GM23338 (cell line): Measurements from ENCODE around the gene ADH1C.

ENCODE experiments used
- CREB1 ChIP-seq: fragments of 250-450 bp; sonication (Bioruptor Pico); IDR thresholded peaks from 2 replicates; pipeline ENCODE4 v1.5.0; 2020; ENCODE audit warnings: low read depth, mild to moderate bottlenecking, moderate library complexity
- CTCF ChIP-seq, 2 experiments: fragments of 200-600 bp in 1 of 2; sonication (generic) in 1 of 2; conservative IDR thresholded peaks; 2 replicates each; pipeline versions ENCODE4 v1.5.1 to v1.6.1; 2016 to 2017; ENCODE audit warnings: antibody characterized with exemption in 2 of 2, low read depth in 2 of 2, mild to moderate bottlenecking in 2 of 2, moderate library complexity in 1 of 2
- EZH2 ChIP-seq: fragments of 200-600 bp; sonication (generic); IDR thresholded peaks from one replicate; pipeline ENCODE4 v1.8.0; 2017; ENCODE audit warnings: antibody characterized with exemption, mild to moderate bottlenecking, low read depth; ENCODE audit not compliant: unreplicated experiment
- EZH2phosphoT487 ChIP-seq: fragments of 200-600 bp; sonication (generic); IDR thresholded peaks from one replicate; pipeline ENCODE4 v1.8.1; 2018; ENCODE audit warnings: antibody characterized with exemption; ENCODE audit not compliant: unreplicated experiment
- JUNB ChIP-seq: IDR thresholded peaks from one replicate; pipeline ENCODE4 v1.6.1; 2016; ENCODE audit warnings: antibody characterized with exemption; ENCODE audit not compliant: unreplicated experiment
- POLR2AphosphoS5 ChIP-seq: IDR thresholded peaks from 2 replicates; pipeline ENCODE4 v1.6.1; 2016; ENCODE audit warnings: antibody characterized with exemption, low read depth
- REST ChIP-seq: IDR thresholded peaks from one replicate; pipeline ENCODE4 v1.6.1; 2018; ENCODE audit warnings: antibody characterized with exemption; ENCODE audit not compliant: unreplicated experiment
- STAT1 ChIP-seq: IDR thresholded peaks from one replicate; pipeline ENCODE4 v1.6.1; 2016; ENCODE audit warnings: antibody characterized with exemption; ENCODE audit not compliant: unreplicated experiment
- ZNF114 ChIP-seq: fragments of 250-450 bp; sonication (Bioruptor Pico); IDR thresholded peaks from 2 replicates; pipeline ENCODE4 v1.5.0; 2020; ENCODE audit warnings: mild to moderate bottlenecking, moderate library complexity
- ZNF331 ChIP-seq: fragments of 250-450 bp; sonication (Bioruptor Pico); IDR thresholded peaks from 2 replicates; pipeline ENCODE4 v1.5.0; 2020; ENCODE audit warnings: low read depth, mild to moderate bottlenecking, moderate library complexity
- ZNF462 ChIP-seq: fragments of 250-450 bp; sonication (Bioruptor Pico); IDR thresholded peaks from 2 replicates; pipeline ENCODE4 v1.5.0; 2020; ENCODE audit warnings: mild to moderate bottlenecking, moderate library complexity
- TF ChIP-seq, protein P1 (sequence below): IDR thresholded peaks from 2 replicates; pipeline ENCODE4 v1.6.1; 2016; ENCODE audit warnings: antibody characterized with exemption

DNA sequence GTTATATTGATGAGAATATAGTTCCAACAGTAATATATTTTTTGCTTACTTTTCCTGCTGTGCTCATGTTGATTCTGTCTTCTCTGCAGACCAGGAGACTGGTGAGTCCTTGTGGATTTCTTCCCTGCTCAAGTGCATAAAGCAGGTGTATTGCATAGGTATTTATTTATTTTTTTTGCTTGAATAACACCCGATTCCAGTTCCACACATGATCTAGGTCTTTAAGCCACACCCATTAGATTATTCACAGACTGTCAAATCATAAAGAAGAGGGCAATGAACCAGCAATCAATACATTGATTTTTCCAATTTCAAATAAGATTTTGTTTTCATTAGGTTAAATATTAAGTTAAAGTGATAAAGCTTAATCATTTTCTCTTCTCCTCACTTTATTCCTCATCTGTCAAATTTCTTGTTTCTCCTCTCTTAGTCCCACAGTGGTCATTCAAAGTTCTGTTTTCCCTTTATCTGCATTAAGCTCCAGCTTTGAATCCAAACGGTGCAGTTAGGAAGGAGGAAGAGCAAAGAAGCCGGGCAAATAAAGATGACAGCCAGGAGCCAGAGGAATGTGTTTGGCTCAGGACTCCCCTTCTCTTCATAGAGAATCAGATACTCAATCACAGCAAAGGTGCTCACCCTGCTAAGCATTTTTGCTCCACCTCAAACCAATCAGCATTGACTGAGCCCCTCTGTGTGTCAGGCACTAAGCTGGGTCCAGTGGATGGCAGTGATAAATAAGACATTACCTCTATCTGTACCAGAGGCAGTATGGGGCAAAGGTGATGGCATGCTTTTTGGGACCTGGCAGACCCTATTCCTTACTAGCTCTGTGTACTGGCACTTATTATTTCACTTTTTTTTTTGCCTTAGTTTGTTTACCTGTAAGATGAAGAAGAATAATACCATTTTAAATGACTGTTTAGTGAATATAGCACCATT is 61.4 kb downstream of the ADH1C start, which contains the start of gene ADH1A:
- TF ChIP-seq ZNF331 (CRISPR knock-in tag) (no peak), POLR2AphosphoS5 (no peak), CTCF (conservative IDR thresholded peaks at IDR 0.05; ENCODE audit: low read depth in 2 of 2) (no peak), EZH2 (no peak), REST (no peak), CREB1 (CRISPR knock-in tag) (no peak), ZNF462 (CRISPR knock-in tag) (no peak), EZH2phosphoT487 (no peak), STAT1 (no peak), JUNB (no peak), ZNF114 (CRISPR knock-in tag) (no peak)
- TF ChIP-seq, protein P1, sequence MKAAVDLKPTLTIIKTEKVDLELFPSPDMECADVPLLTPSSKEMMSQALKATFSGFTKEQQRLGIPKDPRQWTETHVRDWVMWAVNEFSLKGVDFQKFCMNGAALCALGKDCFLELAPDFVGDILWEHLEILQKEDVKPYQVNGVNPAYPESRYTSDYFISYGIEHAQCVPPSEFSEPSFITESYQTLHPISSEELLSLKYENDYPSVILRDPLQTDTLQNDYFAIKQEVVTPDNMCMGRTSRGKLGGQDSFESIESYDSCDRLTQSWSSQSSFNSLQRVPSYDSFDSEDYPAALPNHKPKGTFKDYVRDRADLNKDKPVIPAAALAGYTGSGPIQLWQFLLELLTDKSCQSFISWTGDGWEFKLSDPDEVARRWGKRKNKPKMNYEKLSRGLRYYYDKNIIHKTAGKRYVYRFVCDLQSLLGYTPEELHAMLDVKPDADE, result no peak
